Fibroblast of skin of abdomen (primary cell): ENCODE results near the gene TSPY9. TPM values are rescaled to one million over a fixed set of nuclear protein-coding genes. Genes with fewer than 3 reads are reported as not detected.
"Not testable (repeated sequence)": the region's sequence is repeated elsewhere in the genome, so short reads cannot be mapped to it uniquely, and the experiment has no call there.

Experiments
- DNase-seq: peaks from one replicate; pipeline ENCODE4 v3.0.0-alpha.2; 2013
- polyA plus RNA-seq, 2 experiments: library from polyadenylated mRNA; unstranded; fragments of 120-200 nt; gene quantifications; one replicate each; pipeline ENCODE4 v1.2.1, GENCODE V29; 2013; ENCODE audit not compliant: insufficient read length in 2 of 2

The TSPY9 gene
- polyA plus RNA-seq (2013, experiment 1 of 2; ENCODE audit: insufficient read length): not detected
- not detected for polyA plus RNA-seq (2013, experiment 2 of 2; ENCODE audit: insufficient read length)

DNA sequence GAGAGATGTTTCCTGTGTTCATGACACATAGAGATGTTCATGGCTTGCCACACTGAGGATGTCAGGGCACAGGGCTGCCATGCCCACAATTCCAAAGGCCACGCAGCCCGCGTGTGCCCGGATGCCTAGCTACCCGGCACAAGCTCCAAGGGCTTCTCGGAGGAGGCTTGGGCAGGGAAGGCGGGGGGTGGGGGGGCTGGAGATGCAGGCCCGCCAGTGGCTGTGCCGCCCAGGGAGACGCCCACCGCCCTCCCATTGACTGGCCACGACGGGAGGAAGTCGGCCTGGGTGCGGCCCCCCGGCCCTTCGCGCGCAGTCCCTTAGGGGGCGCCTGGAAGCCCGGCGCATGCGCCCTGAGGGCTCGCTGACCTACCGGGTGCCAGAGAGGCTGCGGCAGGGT is at the start of gene TSPY9:
TSPY9 (plus strand) TSS at position 301 of the 400 bp plus-strand sequence; CDS start at position 347, 46 bp downstream.
- DNase-seq: not testable (repeated sequence)

DNA sequence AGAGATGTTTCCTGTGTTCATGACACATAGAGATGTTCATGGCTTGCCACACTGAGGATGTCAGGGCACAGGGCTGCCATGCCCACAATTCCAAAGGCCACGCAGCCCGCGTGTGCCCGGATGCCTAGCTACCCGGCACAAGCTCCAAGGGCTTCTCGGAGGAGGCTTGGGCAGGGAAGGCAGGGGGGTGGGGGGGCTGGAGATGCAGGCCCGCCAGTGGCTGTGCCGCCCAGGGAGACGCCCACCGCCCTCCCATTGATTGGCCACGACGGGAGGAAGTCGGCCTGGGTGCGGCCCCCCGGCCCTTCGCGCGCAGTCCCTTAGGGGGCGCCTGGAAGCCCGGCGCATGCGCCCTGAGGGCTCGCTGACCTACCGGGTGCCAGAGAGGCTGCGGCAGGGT is 20.4 kb upstream of the TSPY9 start, which contains the start of gene TSPY1:
TSPY1 (plus strand) TSS at position 301 of the 400 bp plus-strand sequence; CDS start at position 347, 46 bp downstream.
- DNase-seq: not testable (repeated sequence)

- not testable (repeated sequence) for DNase-seq
Observed at GRCh38 chrY:9504396-9504795, 17.3 kb downstream of the TSPY9 start.

DNA sequence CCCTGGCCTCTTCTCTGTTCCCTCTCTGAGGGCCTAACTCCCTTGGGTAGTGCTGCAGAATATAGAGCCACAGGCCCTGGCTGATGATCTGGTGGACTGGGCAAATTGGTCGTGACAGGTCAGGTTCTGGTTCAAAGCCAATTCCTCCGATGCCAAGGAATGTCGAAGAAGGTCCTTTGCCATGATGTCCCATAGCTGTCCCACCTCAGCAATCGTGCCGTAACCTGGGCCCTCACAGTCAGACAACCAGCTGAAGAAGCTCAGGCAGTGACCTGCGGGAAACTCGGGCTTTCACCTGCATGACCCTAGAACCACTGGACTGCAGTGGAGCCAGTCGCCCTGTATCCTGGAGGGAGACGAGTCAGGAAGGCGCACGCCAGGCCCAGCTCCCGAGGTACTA is 29.2 kb downstream of the TSPY9 start:
- DNase-seq: not testable (repeated sequence)

GRCh38 chrY:9527580-9527979 is 40.5 kb downstream of the TSPY9 start, which contains the start of gene TSPY10:
TSPY10 (plus strand) TSS chrY:9527880; CDS start chrY:9527926, 46 bp downstream.
- DNase-seq: not testable (repeated sequence)
